Measurements from ENCODE around the gene RPGRIP1L.
A peak's percentile ranks its signal among the peaks of the same experiment; 100 is the strongest.

RPGRIP1L gene

GRCh38 chr16:53703590-53704444 is at the start of gene RPGRIP1L, which contains the start of gene FTO:
Gene RPGRIP1L (minus strand): TSS chr16:53703859. CDS start chr16:53700723, 3,136 bp downstream.
Gene FTO (plus strand): TSS chr16:53704156.
- peak; percentile 95 for DNase-seq (ENCODE audit: low read depth)

GRCh38 chr16:53753431-53753830 is 49.8 kb upstream of the RPGRIP1L start:
- no peak for DNase-seq (ENCODE audit: low read depth)

DNA sequence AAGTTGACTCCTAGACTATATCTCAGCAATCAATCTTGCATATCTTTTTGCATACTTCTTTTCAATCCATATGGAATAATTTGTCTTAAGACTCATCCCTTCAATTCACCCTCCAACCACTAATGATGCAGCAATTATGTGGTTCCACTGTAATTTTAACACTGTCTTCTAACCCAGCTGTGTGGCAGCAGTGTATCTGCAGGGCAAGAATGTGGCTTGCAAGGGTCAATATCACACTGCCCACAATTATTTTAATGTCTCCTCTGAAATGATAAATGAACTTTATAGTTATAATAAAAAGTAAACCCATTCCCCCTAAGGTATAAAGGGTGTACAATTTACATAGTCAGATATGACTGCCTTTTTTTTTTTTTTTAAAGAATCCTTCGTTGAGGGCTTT is 48.9 kb upstream of the RPGRIP1L start:
- DNase-seq (ENCODE audit: low read depth): no peak

DNA sequence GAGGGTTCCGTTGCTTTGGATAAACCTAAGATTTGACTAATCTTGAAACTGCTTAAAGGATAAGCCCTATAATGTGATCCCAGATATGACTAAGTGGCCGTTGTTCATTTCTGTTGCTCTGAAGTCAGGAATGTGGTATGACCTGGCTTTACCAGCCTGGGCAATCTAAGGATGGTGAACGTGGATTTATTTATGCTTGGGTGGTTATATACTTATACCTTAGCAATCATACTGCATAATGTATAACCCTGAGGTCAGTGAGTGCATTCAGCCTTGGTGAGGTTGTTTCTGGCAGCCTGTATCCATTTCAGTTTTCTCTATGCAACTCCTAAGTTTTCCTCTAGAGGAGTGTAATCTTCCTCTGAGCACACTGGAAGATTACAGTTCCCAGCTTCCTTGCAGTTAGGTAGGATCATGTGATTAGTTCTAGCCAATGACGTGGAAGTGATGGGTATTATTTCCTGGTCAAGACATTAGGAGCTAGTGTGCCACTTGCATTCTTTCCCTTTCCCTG is 42.2 kb upstream of the RPGRIP1L start:
- no peak for DNase-seq (ENCODE audit: low read depth)

- no peak for DNase-seq (ENCODE audit: low read depth)
These were observed 41.4 kb upstream of the RPGRIP1L start for GRCh38 chr16:53745086-53745485.

DNA sequence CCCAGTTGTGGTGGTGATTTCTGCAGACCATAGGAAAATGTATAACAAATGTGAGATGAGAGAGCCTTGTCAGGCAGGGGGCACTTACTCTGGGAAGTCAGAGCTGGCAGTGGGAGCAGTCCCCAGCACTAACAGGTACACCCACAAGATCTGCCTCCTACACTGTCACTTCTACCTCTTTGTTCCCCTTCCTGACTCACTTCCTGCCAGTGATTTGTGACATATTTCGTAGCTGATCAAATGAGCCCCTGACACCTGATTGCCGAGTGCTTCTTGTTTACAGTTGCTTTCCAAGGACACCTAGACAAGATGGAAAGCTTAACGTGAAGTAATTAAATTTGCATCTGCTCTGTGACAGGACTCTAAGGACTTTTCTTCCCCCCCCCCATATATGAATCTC is 40.8 kb upstream of the RPGRIP1L start:
- DNase-seq (ENCODE audit: low read depth): peak; percentile 1

- no peak for DNase-seq (ENCODE audit: low read depth)
These were observed 39.5 kb upstream of the RPGRIP1L start for GRCh38 chr16:53743149-53743566.

- DNase-seq (ENCODE audit: low read depth): no peak
These were observed 37.9 kb upstream of the RPGRIP1L start for GRCh38 chr16:53741546-53741945.

DNA sequence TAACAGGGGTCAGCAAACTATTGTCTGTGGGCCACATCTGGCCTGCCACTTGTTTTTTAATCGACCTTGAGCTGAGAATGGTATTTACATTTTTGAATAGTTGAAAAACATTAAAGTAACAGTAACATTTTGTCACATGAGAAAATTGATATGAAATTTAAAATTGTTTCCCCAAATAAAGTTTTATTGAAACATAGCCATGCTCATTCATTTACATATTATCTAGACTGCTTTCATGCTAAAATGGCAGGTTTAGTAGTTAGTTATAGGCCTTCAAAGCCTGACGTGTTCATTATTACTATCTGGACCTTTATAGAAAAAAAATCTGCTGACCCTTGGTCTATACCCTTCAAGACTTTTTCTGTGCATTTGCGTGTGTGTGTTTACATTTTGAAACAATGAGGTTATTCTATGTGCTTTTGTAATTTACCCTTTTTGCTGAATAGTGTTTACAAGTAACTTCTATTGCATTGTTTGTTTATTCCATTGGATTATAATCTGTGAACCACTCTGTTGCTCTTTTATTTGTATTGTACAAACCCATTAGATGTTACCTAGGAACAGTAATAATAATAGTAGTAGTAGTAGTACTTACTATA is 37.4 kb upstream of the RPGRIP1L start:
- no peak for DNase-seq (ENCODE audit: low read depth)

DNA sequence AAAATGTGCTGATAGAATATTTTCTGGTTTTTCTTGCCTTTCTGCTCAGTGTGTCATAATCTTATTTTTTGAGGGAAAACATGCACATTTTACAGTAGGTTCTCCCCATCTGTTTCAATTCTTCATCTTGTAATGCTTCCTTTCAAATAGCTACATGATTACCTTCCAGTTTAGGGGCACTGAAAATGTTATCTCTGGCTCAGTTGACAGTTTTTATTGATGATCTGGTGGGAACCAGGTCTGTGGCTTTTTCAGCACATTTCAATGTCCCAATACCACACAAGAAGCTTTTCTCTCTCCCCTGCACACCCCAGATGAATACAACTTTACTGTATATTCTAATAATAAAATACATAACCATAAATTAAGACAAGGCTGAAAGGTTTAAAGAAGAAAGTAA is 36.8 kb upstream of the RPGRIP1L start:
- no peak for DNase-seq (ENCODE audit: low read depth)

DNA sequence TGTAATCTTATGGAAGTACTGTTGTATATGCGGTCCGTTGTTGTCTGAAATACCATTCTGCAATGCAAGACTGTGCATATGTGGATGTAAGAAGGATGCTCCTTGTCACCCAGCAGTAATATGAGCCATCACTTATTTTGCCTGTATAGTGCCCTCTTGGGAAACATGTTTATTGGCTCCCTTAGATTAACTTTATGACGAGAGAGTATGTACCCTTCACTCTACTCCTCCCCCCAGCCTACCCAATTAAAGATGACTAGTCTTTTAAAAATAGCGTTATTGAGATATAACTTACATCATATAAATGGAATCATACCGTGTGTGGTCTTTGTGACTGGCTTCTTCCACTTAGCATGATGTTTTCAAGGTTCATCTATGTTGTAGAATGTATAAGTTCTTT is 33.9 kb upstream of the RPGRIP1L start:
- DNase-seq (ENCODE audit: low read depth): no peak

GRCh38 chr16:53736297-53736696 is 32.6 kb upstream of the RPGRIP1L start:
- DNase-seq (ENCODE audit: low read depth): no peak

GRCh38 chr16:53734908-53735307 is 31.2 kb upstream of the RPGRIP1L start:
- DNase-seq (ENCODE audit: low read depth): no peak

DNA sequence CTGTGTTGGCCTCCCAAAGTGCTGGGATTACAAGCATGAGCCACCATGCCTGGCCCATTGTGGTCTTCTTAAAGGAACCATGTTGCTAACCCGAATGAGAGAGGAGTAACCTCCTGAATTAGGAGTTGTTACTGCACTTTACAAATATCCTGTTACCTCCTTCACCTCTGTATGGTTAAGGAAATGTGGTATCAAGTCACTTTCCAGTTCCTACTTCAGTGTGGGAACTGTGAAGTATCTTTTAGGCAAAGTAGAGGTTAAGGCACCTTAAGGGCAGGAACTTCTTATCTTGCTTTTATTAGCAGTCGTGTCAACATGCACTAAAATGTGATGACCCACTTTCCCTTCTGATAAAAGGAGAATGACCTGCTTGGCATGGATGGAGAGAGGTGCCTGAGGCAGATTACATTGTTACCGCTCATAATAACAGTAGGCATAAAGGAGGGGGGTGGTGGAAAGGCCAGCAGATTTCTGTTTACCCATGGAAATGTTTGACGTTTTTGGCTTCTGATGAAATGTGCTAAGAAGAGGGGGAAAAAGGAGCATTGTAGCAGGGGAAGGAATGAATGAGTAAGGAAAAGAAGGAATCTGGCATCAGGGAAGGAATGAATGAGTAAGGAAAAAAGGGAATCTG is 28.8 kb upstream of the RPGRIP1L start:
- DNase-seq (ENCODE audit: low read depth): no peak

GRCh38 chr16:53730693-53731092 is 27.0 kb upstream of the RPGRIP1L start:
- no peak for DNase-seq (ENCODE audit: low read depth)

GRCh38 chr16:53726625-53727024 is 23.0 kb upstream of the RPGRIP1L start:
- DNase-seq (ENCODE audit: low read depth): no peak

DNA sequence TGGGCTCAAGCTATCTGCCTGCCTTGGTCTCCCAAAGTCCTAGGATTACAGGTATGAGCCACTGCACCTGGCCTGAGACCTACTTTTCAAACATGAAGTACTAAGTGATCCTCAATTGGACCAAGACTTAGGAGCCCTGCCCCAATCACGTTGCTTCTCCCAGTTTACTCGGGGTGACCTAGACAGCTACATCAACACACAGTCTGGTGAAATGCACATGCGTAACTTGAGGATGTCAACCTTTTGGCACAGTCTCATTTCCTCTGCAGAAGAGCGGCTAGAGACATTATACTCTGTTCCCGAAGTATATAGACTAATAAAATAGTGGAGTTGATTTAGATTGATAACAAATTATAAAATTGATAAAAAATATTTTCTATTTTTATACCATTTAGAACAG is 17.4 kb upstream of the RPGRIP1L start:
- DNase-seq (ENCODE audit: low read depth): no peak

DNA sequence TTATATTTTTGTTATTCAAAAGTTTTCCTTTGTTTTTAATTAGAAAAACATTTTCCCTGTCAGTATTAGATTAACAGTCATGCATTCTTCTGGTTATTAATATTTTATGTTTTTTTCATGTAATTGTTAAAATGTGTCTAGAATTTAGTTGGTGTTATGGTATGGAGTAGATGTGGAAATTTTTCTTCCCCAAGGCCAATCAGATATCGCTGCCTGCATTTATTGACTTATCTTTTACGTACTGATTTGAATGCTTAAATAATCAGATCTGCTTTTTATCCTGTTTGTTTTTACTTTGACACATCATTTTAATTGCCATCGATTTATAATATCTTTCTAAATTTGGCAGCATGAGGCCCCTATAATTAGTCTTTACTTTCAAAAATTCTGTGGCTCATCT is 13.9 kb upstream of the RPGRIP1L start:
- no peak for DNase-seq (ENCODE audit: low read depth)

DNA sequence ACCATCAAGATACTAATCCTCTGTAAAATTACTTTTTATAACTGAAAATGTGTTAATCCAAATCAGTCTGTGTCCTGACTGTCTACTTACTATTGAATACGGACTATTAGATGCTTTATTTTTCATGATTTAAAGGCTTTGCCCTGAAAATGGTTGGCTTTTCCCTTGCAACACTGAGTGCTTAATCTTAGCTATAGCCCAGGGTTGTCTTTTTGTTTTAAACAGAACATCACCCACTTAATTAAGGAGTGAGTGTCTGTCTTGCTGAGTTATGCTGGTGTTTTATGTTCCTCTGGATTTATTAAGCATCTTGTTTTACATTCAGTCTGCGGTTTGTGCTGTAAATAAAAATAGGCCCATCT is 11.3 kb upstream of the RPGRIP1L start:
- no peak for DNase-seq (ENCODE audit: low read depth)

DNA sequence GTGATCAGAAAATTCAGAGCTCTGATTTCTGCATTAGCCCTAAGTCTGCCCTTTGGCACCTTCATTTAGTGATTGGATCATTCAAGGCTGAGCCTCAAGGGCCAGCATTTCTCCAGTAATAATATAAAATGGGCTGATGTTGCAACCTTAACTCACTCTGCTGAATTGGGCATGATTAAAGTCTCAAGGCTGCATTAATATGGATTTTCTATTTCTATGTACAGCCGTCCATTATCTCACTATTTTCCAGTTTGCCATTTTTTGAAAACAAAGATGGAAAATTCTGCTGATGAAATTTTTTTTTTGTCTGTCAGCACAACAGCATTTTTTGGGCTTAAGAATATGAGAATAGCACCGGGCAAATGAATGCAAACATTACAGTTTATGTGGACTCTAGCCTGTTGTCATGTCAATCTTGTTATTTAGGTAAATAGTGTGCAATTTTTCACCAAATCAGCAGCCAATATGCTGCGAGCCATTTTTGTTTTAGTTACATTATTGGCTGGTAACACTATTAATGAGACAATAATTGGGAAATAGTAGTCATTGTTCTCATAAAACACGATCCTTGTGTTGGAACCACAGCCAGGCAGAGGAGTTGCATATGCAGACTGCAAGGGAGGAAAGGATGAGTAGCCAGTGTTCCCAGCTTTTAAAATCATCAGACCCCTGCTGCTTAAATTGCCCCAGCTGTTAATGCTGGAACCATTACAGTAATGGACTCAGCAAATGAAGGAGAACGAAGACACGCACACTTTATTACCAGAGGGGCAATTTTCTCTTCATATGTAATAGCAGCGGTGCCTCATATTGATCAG is 10.8 kb upstream of the RPGRIP1L start:
- DNase-seq (ENCODE audit: low read depth): no peak

DNA sequence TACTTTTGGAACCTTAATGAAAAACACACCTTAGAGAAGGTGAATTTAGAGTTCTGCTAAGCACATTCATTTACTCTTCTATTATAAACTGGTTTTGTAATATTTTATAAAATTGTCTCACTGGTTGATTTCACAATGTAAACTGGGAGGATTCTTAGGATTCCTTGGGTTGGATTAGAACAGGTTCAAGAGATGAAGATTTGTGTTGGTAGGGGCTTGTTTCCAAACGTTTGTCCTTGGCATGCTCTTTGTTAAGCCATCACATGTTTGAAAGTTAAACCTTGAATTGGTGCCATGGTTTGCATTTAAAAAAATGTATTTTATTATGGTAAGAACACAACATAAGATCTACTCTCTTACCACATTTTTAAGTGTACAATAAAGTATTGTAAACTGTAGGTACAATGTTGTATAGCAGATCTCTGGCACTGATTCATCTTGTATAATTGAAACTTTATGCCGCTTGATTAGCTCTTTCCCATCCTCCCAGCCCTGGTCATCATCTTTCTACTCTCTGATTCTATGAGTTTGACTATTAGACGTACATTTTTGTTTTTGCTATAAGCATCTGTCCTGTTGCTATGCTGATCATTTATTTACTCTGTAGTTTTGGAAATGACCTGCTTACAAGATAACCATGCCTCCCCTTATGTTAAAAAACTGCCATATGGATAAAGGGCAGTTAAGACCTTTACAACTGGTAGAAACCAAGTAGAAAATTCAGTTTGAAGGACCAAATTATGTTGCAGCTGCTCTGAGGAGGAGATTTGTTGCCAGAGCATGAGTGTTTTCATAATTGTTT is 9.9 kb upstream of the RPGRIP1L start:
- DNase-seq (ENCODE audit: low read depth): no peak

All from T-helper 22 cell (primary cell).